HuH-7 (cell line): ENCODE data around the gene CCT5.
"Not testable (repeated sequence)": the region's sequence is repeated elsewhere in the genome, so short reads cannot be mapped to it uniquely, and the experiment has no call there.

Experiments used
- DNase-seq: peaks from one replicate; pipeline ENCODE4 v3.0.0; 2011; ENCODE audit warnings: low spot score

The CCT5 gene

GRCh38 chr5:10301842-10302610, 51.9 kb downstream of the CCT5 start:
- no peak for DNase-seq

- DNase-seq = no peak
Observed at GRCh38 chr5:10303201-10303600, 53.1 kb downstream of the CCT5 start.

- no peak for DNase-seq
Observed at GRCh38 chr5:10303699-10304170, 53.7 kb downstream of the CCT5 start.

- DNase-seq = no peak
Observed at GRCh38 chr5:10304932-10305331, 54.9 kb downstream of the CCT5 start.

GRCh38 chr5:10306114-10306513, 56.0 kb downstream of the CCT5 start:
- DNase-seq = no peak

GRCh38 chr5:10306806-10307205, 56.7 kb downstream of the CCT5 start:
- no peak for DNase-seq

GRCh38 chr5:10307206-10308148, 57.4 kb downstream of the CCT5 start, which contains the start of gene CMBL:
Gene CMBL, minus strand, starts transcription at chr5:10307902. Its CDS starts 17,140 bp downstream, at chr5:10290762.
- peak; percentile 40 for DNase-seq

GRCh38 chr5:10308844-10309243, 58.8 kb downstream of the CCT5 start:
- no peak for DNase-seq

GRCh38 chr5:10310066-10310779, 60.1 kb downstream of the CCT5 start:
- no peak for DNase-seq

GRCh38 chr5:10310835-10311570, 60.9 kb downstream of the CCT5 start:
- not testable (repeated sequence) for DNase-seq

GRCh38 chr5:10311595-10312425, 61.7 kb downstream of the CCT5 start:
- DNase-seq = no peak

GRCh38 chr5:10315201-10315600, 65.1 kb downstream of the CCT5 start:
- DNase-seq = no peak
